PC-3 (cell line): Measurements from ENCODE around the gene AGFG2.

ENCODE experiments used
- CTCF ChIP-seq: fragments of 300-600 bp; sonication (generic); conservative IDR thresholded peaks from 2 replicates; pipeline ENCODE4 v1.5.1; 2017; ENCODE audit warnings: antibody characterized with exemption, low read depth, mild to moderate bottlenecking, low read length
- EZH2 ChIP-seq: fragments of 300-600 bp; sonication (generic); IDR thresholded peaks from one replicate; pipeline ENCODE4 v1.6.1; 2017; ENCODE audit warnings: antibody characterized with exemption, mild to moderate bottlenecking, low read length; ENCODE audit not compliant: unreplicated experiment
- EZH2phosphoT487 ChIP-seq: fragments of 300-600 bp; sonication (generic); IDR thresholded peaks from 2 replicates; pipeline ENCODE4 v1.6.1; 2018; ENCODE audit warnings: mild to moderate bottlenecking, antibody characterized with exemption, low read length, borderline replicate concordance

- TF ChIP-seq CTCF (no peak), EZH2phosphoT487 (no peak), EZH2 (no peak)
Observed at GRCh38 chr7:100577507-100577906, 38.5 kb downstream of the AGFG2 start.
